Suprapubic skin (tissue), 3 donors: ENCODE measurements around the gene ANXA2.

Source experiments
- EP300 ChIP-seq: sonication (generic); formaldehyde crosslinking; IDR thresholded peaks from one replicate; pipeline ENCODE4 v1.6.1; 2017; ENCODE audit warnings: antibody characterized with exemption
- POLR2A ChIP-seq, 2 donors: fragments of 450-650 bp; IDR thresholded peaks; one replicate each; pipeline ENCODE4 v1.6.1; 2017; ENCODE audit warnings: antibody characterized with exemption in 2 of 2, mild to moderate bottlenecking in 2 of 2, moderate library complexity in 2 of 2
- TF ChIP-seq, protein P1 (sequence below), 2 donors: fragments of 200-600 bp in 1 of 2; fragments of 450-650 bp in 1 of 2; sonication (generic) in 1 of 2; IDR thresholded peaks; one replicate each; pipeline ENCODE4 v1.5.1; 2016 to 2019; ENCODE audit warnings: antibody characterized with exemption in 2 of 2, mild to moderate bottlenecking in 1 of 2, moderate library complexity in 1 of 2

DNA sequence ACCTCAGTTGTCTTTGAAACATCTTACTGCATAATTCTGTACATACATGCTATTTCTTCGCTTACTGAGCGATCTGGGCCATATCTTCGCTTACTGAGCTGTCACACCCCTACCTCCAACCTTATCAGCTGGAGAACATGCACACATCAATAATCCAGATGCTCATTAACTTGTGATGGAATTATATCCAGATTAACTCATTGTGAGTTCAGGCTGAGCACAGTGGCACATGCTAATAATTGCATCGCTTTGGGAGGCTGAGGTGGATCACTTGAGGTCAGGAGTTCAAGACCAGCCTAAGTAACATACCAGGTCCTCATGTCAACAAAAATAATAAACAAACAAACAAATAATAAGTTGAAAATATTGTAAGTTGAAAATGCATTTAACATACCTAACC is 19.3 kb upstream of the ANXA2 start:
- TF ChIP-seq EP300 (no peak), POLR2A (IDR thresholded peaks at IDR 0.05) (no peak)
- TF ChIP-seq, protein P1, sequence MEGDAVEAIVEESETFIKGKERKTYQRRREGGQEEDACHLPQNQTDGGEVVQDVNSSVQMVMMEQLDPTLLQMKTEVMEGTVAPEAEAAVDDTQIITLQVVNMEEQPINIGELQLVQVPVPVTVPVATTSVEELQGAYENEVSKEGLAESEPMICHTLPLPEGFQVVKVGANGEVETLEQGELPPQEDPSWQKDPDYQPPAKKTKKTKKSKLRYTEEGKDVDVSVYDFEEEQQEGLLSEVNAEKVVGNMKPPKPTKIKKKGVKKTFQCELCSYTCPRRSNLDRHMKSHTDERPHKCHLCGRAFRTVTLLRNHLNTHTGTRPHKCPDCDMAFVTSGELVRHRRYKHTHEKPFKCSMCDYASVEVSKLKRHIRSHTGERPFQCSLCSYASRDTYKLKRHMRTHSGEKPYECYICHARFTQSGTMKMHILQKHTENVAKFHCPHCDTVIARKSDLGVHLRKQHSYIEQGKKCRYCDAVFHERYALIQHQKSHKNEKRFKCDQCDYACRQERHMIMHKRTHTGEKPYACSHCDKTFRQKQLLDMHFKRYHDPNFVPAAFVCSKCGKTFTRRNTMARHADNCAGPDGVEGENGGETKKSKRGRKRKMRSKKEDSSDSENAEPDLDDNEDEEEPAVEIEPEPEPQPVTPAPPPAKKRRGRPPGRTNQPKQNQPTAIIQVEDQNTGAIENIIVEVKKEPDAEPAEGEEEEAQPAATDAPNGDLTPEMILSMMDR (IDR thresholded peaks at IDR 0.05) = no peak
